Memory B cell (primary cell): Measurements from ENCODE around the gene CREBZF.

Experiments used
- ATAC-seq: fragments of 150-1000 bp; cut with Tn5 transposase; 2 replicates; pipeline ENCODE4 v1.10.0; 2021; ENCODE audit warnings: low read depth, mild to moderate bottlenecking, moderate library complexity
- DNase-seq, 2 donors: peaks; one replicate each; pipeline ENCODE4 v3.0.0; 2022; ENCODE audit warnings: low spot score in 2 of 2
- H3K27ac Mint-ChIP-seq: one replicate; pipeline ENCODE4 v1.8.0; 2022; ENCODE audit warnings: mild to moderate bottlenecking, moderate library complexity, mixed read lengths
- H3K27me3 Mint-ChIP-seq: one replicate; pipeline ENCODE4 v1.8.0; 2022; ENCODE audit warnings: mixed read lengths
- H3K36me3 Mint-ChIP-seq: one replicate; pipeline ENCODE4 v1.8.0; 2022; ENCODE audit warnings: mild to moderate bottlenecking, mixed read lengths
- H3K4me1 Mint-ChIP-seq: one replicate; pipeline ENCODE4 v1.8.0; 2022; ENCODE audit warnings: mixed read lengths
- H3K4me3 Mint-ChIP-seq: one replicate; pipeline ENCODE4 v1.8.0; 2022; ENCODE audit warnings: mild to moderate bottlenecking, moderate library complexity, mixed read lengths
- H3K9me3 Mint-ChIP-seq: one replicate; pipeline ENCODE4 v1.8.0; 2022; ENCODE audit warnings: mixed read lengths

Gene CREBZF, protein sequence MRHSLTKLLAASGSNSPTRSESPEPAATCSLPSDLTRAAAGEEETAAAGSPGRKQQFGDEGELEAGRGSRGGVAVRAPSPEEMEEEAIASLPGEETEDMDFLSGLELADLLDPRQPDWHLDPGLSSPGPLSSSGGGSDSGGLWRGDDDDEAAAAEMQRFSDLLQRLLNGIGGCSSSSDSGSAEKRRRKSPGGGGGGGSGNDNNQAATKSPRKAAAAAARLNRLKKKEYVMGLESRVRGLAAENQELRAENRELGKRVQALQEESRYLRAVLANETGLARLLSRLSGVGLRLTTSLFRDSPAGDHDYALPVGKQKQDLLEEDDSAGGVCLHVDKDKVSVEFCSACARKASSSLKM

DNA sequence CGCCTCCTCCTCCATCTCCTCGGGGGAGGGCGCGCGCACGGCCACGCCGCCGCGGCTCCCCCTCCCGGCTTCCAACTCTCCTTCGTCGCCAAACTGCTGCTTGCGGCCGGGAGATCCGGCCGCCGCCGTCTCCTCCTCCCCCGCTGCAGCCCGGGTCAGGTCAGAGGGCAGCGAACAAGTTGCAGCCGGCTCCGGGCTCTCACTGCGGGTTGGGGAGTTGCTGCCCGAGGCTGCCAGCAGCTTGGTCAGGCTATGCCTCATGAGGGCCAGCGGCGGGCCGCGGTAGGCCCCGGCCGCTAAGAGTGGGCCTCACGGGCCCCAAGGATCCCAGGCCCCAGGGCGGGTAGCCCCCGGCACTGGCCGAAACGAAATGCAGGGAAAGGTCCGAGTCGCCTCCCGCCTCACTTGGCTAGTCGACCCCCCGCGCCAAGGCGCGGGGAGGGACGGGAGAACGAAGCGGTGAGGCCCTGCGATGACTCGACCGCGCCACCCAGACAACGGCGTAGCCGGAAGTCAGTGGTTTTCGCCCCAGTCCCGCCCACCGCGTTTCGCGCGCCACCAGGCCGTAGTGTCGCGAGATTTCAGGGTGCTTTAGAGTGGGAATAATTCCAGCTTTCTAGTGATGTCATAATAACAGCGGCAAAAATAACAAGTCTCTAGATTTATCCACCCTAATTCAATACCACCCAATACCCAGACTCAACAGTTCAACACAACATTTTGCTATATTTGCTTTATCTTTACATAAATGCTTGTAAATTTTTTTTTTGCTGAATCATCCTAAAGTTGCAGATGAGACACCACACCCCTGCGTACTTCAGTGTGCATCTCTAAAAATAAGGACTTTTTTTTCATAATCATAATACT lies at the start of gene CREBZF:
CREBZF (minus strand) TSS at position 515 of the 867 bp plus-strand sequence; CDS start at position 261, 254 bp downstream.
- H3K9me3 Mint-ChIP-seq, result no peaks in the 10 kb centered on the region
- DNase-seq, result peak; percentile 92 to 95
- peak; percentile 82 for ATAC-seq
- H3K4me1 Mint-ChIP-seq, result peaks cover 19% of the 10 kb centered on the region
- H3K27ac Mint-ChIP-seq, result peak within 1 kb of the TSS; percentile 94
- no peaks in the 10 kb centered on the region for H3K27me3 Mint-ChIP-seq
- peaks cover 17% of the 10 kb centered on the region for H3K36me3 Mint-ChIP-seq
- peak within 1 kb of the TSS; percentile 93 for H3K4me3 Mint-ChIP-seq

DNA sequence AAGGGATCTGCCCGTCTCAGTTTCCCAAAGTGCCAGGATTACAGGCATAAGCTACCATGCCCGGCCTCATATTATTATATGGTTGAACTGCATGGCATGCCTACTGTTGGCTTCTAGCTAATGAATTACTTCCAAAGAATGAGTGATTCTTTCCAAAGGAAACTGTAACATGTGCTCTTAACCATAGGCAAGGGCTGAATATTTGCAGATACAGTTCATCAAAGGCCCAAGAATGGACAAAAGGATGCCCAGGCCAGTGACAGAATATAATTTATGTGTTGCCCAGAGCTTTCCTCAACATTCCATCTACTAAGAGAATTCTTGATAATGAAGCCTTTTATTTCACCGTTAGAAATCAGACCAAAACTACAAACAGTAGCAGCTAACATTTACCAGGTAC lies 48.0 kb upstream of the CREBZF start:
- ATAC-seq (no peak), DNase-seq (no peak)
- Mint-ChIP-seq H3K4me1 (no peaks in the 10 kb centered on the region), H3K4me3 (no peak overlapping the region), H3K9me3 (no peaks in the 10 kb centered on the region), H3K36me3 (no peaks in the 10 kb centered on the region), H3K27ac (no peak overlapping the region), H3K27me3 (no peaks in the 10 kb centered on the region)

DNA sequence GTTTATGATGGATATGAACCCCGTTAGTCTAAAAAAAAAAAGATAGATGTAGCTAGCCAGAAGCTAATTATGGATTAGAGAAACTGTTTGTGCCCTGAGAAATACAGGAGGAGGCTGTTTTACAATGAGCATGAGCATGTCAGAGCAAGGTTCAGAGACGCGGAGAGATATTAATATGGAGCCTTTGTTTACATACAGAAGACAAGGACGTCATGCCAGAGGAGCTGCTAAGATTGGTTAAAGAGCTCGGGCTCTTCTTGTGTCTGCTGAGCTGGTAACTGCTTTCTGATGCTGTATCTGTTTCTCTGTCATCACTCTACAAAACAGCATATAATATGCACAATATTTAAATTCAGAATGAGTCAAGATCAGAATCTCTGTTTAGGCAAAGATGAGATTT lies 46.0 kb upstream of the CREBZF start:
- Mint-ChIP-seq H3K27me3 (no peaks in the 10 kb centered on the region), H3K36me3 (no peaks in the 10 kb centered on the region), H3K27ac (no peak overlapping the region), H3K9me3 (no peaks in the 10 kb centered on the region), H3K4me3 (no peak overlapping the region), H3K4me1 (no peaks in the 10 kb centered on the region)
- DNase-seq, result no peak
- ATAC-seq, result no peak

DNA sequence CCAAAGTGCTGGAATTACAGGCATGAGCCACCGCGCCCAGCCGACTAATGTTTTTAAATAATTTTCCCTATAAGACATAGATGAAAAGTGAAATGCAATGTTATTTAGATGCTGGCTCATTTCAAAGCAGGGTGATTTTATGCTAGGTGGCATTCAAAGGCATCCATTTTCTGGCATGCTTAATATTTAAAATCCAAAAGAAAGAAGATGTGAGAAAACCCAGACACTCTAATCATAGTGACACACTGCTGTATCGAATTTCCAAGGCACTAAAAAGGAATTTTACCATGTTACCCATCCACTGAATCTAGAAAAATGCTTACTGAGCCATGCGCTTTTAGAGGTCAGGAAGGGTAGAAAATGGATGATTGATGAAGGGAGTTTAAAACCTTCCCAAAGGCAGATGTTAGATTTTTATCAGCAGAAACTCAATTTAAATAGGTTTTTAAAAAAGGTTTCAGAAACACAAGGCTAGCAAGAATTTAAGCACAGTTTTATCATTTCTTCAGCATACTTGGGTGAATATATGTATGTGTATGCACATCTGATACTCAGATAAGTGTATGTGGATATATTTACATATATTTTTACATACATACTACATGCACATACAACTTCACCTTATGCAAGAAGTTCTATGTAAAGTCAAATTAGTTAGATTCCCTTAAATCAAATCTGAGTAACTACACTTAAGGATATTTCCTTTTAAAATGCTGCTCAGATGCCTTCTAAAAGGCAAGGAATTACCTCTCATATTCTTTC lies 45.2 kb upstream of the CREBZF start:
- no peak for DNase-seq
- no peak overlapping the region for H3K4me3 Mint-ChIP-seq
- no peak for ATAC-seq
- H3K9me3 Mint-ChIP-seq, result no peaks in the 10 kb centered on the region
- H3K27me3 Mint-ChIP-seq, result no peaks in the 10 kb centered on the region
- no peak overlapping the region for H3K27ac Mint-ChIP-seq
- H3K36me3 Mint-ChIP-seq, result no peaks in the 10 kb centered on the region
- no peaks in the 10 kb centered on the region for H3K4me1 Mint-ChIP-seq

DNA sequence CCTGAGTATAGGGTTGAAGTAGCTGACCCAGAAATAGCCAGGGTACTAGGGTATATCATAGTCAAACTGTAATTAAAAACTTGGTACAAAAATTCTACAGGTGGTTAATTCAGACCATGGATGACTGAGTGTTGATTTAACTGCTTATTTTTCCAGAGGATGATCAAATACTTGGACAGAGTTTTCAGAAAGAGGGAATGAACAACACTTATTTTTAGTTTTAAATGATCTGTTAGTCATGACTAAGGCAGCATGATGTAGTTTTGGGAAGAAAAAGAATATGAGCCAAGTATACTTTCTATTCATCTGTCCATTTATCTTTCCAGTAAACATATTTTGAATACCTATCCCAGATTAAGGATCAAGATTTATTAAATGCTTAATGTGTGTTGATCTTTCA lies 40.9 kb upstream of the CREBZF start:
- ATAC-seq (no peak), DNase-seq (no peak)
- H3K9me3 Mint-ChIP-seq, result peaks cover 2% of the 10 kb centered on the region
- H3K36me3 Mint-ChIP-seq, result no peaks in the 10 kb centered on the region
- H3K27me3 Mint-ChIP-seq, result peaks cover 1% of the 10 kb centered on the region
- no peak overlapping the region for H3K27ac Mint-ChIP-seq
- no peaks in the 10 kb centered on the region for H3K4me1 Mint-ChIP-seq
- no peak overlapping the region for H3K4me3 Mint-ChIP-seq

DNA sequence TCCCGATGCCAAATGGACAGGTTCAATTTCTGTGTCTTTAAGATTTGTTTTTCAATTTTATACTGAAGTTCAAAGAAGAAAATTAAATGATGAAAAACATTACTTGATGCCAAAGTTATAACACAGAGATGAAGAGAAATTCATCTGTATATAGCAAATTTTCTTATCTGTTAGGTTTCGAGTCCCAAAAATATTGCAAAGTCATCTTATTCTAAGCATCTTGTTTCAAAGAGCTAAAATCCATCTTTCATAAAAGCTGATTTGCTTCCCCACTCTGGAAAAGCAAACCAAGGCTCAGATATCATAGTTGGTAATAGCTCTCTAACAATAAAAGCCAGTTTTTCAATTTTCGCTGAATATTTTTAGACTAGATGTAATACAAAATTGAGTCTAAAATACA lies 40.0 kb upstream of the CREBZF start:
- ATAC-seq, result no peak
- H3K4me1 Mint-ChIP-seq, result peaks cover 2% of the 10 kb centered on the region
- no peaks in the 10 kb centered on the region for H3K36me3 Mint-ChIP-seq
- no peak overlapping the region for H3K27ac Mint-ChIP-seq
- H3K4me3 Mint-ChIP-seq, result no peak overlapping the region
- H3K9me3 Mint-ChIP-seq, result peaks cover 2% of the 10 kb centered on the region
- DNase-seq, result no peak
- H3K27me3 Mint-ChIP-seq, result peaks cover 1% of the 10 kb centered on the region

DNA sequence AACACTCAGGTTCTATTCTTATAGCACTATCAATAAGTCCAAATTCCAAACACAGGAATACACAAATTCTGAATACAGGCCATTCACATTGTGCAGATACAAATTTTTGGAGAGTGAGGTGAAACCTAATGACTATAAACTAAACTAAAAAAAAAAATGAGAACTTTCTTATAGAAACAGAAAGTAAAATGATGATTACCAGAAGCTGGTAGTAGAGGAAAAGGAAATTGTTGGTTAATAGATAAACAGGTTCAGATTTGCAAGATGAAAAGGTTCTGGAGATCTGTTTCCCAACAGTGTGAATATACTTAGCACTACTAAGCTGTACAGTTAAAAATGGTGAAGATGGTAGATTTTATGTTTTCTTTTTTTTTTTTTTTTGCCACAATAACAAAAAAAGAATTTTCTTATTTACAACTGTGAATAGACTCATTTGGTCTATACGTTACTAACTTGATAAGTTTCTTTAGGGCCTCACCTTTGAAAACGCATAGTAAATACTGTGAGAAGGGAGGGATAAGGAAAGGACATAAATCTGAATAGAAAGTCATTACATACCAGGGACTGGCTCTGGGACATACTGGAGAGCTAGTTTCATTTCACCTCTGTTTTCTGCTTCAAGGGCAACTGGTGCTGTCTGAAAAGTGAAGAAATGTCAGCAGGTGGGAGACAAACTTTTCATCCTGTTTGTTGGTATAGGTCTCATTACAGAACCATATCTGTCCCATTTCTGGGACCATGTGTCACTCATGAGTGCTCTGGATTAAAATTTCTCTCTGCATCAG lies 35.2 kb upstream of the CREBZF start:
- Mint-ChIP-seq H3K36me3 (no peaks in the 10 kb centered on the region), H3K4me1 (peaks cover 12% of the 10 kb centered on the region), H3K4me3 (peak overlapping the region; percentile 62)

DNA sequence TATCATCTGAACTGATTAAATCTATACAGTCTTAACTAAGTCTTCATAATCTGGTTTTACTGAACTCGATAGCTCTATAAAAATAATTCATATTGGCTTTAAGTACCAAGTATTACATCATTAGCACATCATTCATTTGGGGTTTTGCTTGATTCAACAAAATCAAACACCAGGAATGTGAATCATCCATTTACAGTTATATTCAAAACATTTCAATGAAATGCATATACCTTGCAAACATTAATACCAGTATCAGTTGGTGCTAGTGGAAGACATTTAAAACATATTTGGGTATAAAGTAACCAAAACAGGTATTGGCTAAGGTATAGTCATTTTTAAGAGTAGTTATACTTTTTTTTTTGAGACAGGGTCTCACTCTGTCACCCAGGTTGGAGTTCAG lies 33.3 kb upstream of the CREBZF start:
- H3K27ac Mint-ChIP-seq, result no peak overlapping the region
- no peak for ATAC-seq

More for the DNA sequence above, 35.2 kb upstream of the CREBZF start:
- ATAC-seq (peak; percentile 48), DNase-seq (no peak)
- peaks cover 2% of the 10 kb centered on the region for H3K9me3 Mint-ChIP-seq
- peaks cover 1% of the 10 kb centered on the region for H3K27me3 Mint-ChIP-seq
- peak overlapping the region; percentile 69 for H3K27ac Mint-ChIP-seq

DNA sequence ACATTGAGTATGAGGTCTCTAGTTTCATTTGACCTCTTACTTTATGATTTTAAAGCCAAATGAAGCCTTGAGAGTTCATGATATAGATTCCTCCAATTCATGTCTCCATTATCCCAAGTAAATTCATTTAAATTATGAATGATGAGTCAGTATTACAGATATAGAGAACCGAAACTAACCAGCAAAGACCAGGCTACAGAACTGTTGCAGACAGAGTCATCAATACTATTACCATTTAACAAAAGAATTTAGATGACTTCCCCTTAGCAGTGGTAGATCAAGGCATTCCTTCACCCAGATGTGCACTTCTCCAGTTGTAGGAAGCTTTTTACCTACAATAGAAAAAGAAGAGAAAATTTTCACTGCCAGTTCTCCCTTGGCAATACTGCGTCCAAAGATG lies 32.8 kb upstream of the CREBZF start:
- DNase-seq, result no peak
- no peaks in the 10 kb centered on the region for H3K36me3 Mint-ChIP-seq
- no peaks in the 10 kb centered on the region for H3K9me3 Mint-ChIP-seq
- peak; percentile 48 for ATAC-seq
- H3K4me3 Mint-ChIP-seq, result no peak overlapping the region
- H3K27ac Mint-ChIP-seq, result no peak overlapping the region
- H3K27me3 Mint-ChIP-seq, result no peaks in the 10 kb centered on the region
- peaks cover 12% of the 10 kb centered on the region for H3K4me1 Mint-ChIP-seq

More for the DNA sequence above, 33.3 kb upstream of the CREBZF start:
- Mint-ChIP-seq H3K27me3 (no peaks in the 10 kb centered on the region), H3K4me3 (no peak overlapping the region), H3K4me1 (peaks cover 12% of the 10 kb centered on the region), H3K36me3 (no peaks in the 10 kb centered on the region), H3K9me3 (peaks cover 2% of the 10 kb centered on the region)
- no peak for DNase-seq

DNA sequence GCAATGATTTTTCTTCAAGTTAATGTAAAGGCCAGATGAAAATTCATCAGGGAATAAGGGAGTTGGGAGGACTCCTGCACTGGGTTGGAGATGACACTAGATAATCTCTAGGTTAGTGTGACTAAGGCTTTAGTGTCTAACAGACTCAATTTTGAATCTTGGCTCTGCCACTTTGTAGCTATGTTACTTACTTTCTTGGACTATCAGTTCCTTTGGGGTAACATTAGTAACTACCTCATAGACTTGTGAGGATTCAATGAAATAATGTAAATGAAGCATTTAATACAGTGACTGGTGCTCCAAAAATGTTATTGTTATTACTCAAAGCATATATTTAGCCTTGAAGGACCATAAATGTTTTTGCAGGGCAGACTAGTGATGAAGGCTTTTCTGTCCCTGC lies 30.6 kb upstream of the CREBZF start:
- Mint-ChIP-seq H3K27ac (no peak overlapping the region), H3K4me1 (peaks cover 12% of the 10 kb centered on the region)

DNA sequence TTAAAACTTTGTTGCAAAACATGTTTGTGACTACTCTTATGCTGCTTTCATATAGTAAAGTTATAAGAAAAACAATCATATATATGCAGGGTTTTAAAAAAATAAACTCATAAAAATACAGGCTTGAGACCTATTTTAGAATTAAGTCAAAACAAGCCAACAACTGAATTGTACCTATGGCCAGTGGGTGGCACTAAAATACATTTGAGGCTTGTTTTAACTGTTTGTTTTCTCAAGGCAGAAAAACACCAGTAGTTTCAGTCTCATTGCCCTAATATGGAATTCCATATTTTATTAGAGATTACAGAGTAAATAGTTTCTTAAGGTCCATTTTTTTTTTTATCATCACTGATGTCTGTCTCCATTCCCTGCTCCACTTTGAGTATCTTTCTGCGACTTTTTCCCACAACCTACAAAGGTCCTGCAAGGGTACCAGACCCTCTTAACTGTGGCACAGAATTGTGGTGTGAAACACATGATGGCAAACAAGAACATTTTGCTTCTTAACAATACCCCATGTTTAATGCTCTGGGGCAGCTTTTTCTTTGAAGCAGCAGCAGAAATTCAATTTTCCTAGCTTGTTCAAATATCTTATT lies 29.6 kb upstream of the CREBZF start:
- no peak overlapping the region for H3K27ac Mint-ChIP-seq
- H3K4me3 Mint-ChIP-seq, result no peak overlapping the region
- H3K9me3 Mint-ChIP-seq, result no peaks in the 10 kb centered on the region
- H3K4me1 Mint-ChIP-seq, result peaks cover 6% of the 10 kb centered on the region
- no peak for DNase-seq
- H3K27me3 Mint-ChIP-seq, result peaks cover 4% of the 10 kb centered on the region
- H3K36me3 Mint-ChIP-seq, result no peaks in the 10 kb centered on the region
- no peak for ATAC-seq

More for the DNA sequence above, 30.6 kb upstream of the CREBZF start:
- no peaks in the 10 kb centered on the region for H3K9me3 Mint-ChIP-seq
- DNase-seq (no peak), ATAC-seq (no peak)
- no peak overlapping the region for H3K4me3 Mint-ChIP-seq
- H3K27me3 Mint-ChIP-seq, result peaks cover 2% of the 10 kb centered on the region
- no peaks in the 10 kb centered on the region for H3K36me3 Mint-ChIP-seq

DNA sequence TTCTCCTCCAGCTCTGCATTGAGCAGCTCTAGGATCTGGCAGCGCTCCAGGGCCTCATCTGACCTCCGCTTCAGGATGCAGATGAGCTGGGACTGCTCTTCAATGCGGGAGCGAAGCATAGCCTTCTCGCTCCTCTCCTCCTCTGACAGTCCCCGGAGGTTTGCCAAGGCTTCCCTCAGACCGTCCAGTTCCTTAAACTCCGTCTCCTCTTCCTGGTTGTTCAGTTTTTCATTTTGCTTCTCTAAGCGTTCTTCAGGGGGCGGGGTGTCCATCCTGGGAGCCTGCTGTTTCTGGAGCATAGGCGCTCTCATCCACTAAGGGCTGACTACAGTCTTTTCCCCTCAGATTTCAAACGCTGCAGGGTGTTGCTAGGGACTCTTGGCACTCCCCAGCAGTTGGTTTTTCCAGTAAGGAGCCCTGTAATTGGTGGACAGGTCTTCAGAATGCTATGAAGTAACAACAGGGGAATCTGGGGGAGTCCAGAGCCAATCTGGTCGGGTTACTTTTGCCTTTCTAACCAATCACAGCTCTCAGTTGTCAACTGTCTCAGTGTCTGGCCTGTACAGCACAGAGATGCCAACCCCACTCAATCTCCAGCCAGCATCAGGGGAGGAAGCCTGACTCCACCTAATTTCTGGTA lies 21.0 kb upstream of the CREBZF start, which contains the start of gene CCDC89:
CCDC89 (minus strand) TSS at position 376 of the 640 bp plus-strand sequence; CDS start at position 311, 65 bp downstream.
- Mint-ChIP-seq H3K27me3 (peaks cover 15% of the 10 kb centered on the region), H3K27ac (no peak within 1 kb of the TSS), H3K9me3 (peaks cover 1% of the 10 kb centered on the region), H3K36me3 (no peaks in the 10 kb centered on the region), H3K4me1 (peaks cover 11% of the 10 kb centered on the region), H3K4me3 (no peak within 1 kb of the TSS)
- no peak for ATAC-seq
- DNase-seq, result no peak
